ENCODE results near the gene TXNRD3.

The TXNRD3 gene

GRCh38 chr3:126691765-126692164 lies 36.8 kb upstream of the TXNRD3 start:
- DNase-seq (no peak), ATAC-seq (ENCODE audit: insufficient read depth, low read depth) (no peak)
- H3K79me2 ChIP-seq (ENCODE audit: insufficient read depth, low read length): no peaks in the 10 kb centered on the region
- no peak overlapping the region for H3K4me2 ChIP-seq (ENCODE audit: insufficient read depth, low read length)
- H3K9ac ChIP-seq (ENCODE audit: low read depth, low read length): no peak overlapping the region
- H3K4me1 ChIP-seq (ENCODE audit: insufficient read depth, low read length): no peaks in the 10 kb centered on the region
- no peak overlapping the region for H3K4me3 ChIP-seq (ENCODE audit: low read depth in 1 of 2, low read length in 2 of 2)
- no peaks in the 10 kb centered on the region for H4K20me1 ChIP-seq (ENCODE audit: insufficient read depth, low read length)
- TF ChIP-seq EZH2 (IDR thresholded peaks at IDR 0.05; ENCODE audit: borderline replicate concordance, low read depth, low read length, severe bottlenecking) (no peak), CTCF (IDR thresholded peaks at IDR 0.05; ENCODE audit: borderline replicate concordance, extremely low read depth, low read length, poor library complexity, severe bottlenecking) (no peak)
- no peaks in the 10 kb centered on the region for H3K36me3 ChIP-seq (ENCODE audit: insufficient read depth, low read length)
- H2AFZ ChIP-seq (ENCODE audit: low read depth, low read length): no peak overlapping the region
- no peak overlapping the region for H3K27ac ChIP-seq (ENCODE audit: low read length)
- H3K27me3 ChIP-seq (ENCODE audit: insufficient read depth, low read length, poor library complexity): no peaks in the 10 kb centered on the region
- no peaks in the 10 kb centered on the region for H3K9me3 ChIP-seq (ENCODE audit: insufficient read depth, low read length, severe bottlenecking)

GRCh38 chr3:126685493-126685892 lies 30.6 kb upstream of the TXNRD3 start:
- Histone ChIP-seq H3K27me3 (ENCODE audit: insufficient read depth, low read length, poor library complexity) (no peaks in the 10 kb centered on the region), H3K27ac (ENCODE audit: low read length) (no peak overlapping the region), H3K9ac (ENCODE audit: low read depth, low read length) (no peak overlapping the region), H3K79me2 (ENCODE audit: insufficient read depth, low read length) (no peaks in the 10 kb centered on the region), H2AFZ (ENCODE audit: low read depth, low read length) (no peak overlapping the region), H4K20me1 (ENCODE audit: insufficient read depth, low read length) (no peaks in the 10 kb centered on the region), H3K4me2 (ENCODE audit: insufficient read depth, low read length) (no peak overlapping the region), H3K36me3 (ENCODE audit: insufficient read depth, low read length) (no peaks in the 10 kb centered on the region), H3K4me3 (ENCODE audit: low read depth in 1 of 2, low read length in 2 of 2) (no peak overlapping the region), H3K9me3 (ENCODE audit: insufficient read depth, low read length, severe bottlenecking) (no peaks in the 10 kb centered on the region), H3K4me1 (ENCODE audit: insufficient read depth, low read length) (no peaks in the 10 kb centered on the region)
- DNase-seq (no peak), ATAC-seq (ENCODE audit: insufficient read depth, low read depth) (no peak)
- TF ChIP-seq EZH2 (IDR thresholded peaks at IDR 0.05; ENCODE audit: borderline replicate concordance, low read depth, low read length, severe bottlenecking): no peak
- no peak for TF ChIP-seq CTCF (IDR thresholded peaks at IDR 0.05; ENCODE audit: borderline replicate concordance, extremely low read depth, low read length, poor library complexity, severe bottlenecking)

GRCh38 chr3:126685021-126685420 lies 30.1 kb upstream of the TXNRD3 start:
- no peaks in the 10 kb centered on the region for H4K20me1 ChIP-seq (ENCODE audit: insufficient read depth, low read length)
- no peak overlapping the region for H3K4me3 ChIP-seq (ENCODE audit: low read depth in 1 of 2, low read length in 2 of 2)
- H3K79me2 ChIP-seq (ENCODE audit: insufficient read depth, low read length): no peaks in the 10 kb centered on the region
- no peak for TF ChIP-seq CTCF (IDR thresholded peaks at IDR 0.05; ENCODE audit: borderline replicate concordance, extremely low read depth, low read length, poor library complexity, severe bottlenecking)
- TF ChIP-seq EZH2 (IDR thresholded peaks at IDR 0.05; ENCODE audit: borderline replicate concordance, low read depth, low read length, severe bottlenecking): no peak
- no peaks in the 10 kb centered on the region for H3K4me1 ChIP-seq (ENCODE audit: insufficient read depth, low read length)
- H3K4me2 ChIP-seq (ENCODE audit: insufficient read depth, low read length): no peak overlapping the region
- no peak overlapping the region for H3K27ac ChIP-seq (ENCODE audit: low read length)
- H3K27me3 ChIP-seq (ENCODE audit: insufficient read depth, low read length, poor library complexity): no peaks in the 10 kb centered on the region
- DNase-seq (no peak), ATAC-seq (ENCODE audit: insufficient read depth, low read depth) (no peak)
- no peaks in the 10 kb centered on the region for H3K9me3 ChIP-seq (ENCODE audit: insufficient read depth, low read length, severe bottlenecking)
- no peak overlapping the region for H2AFZ ChIP-seq (ENCODE audit: low read depth, low read length)
- H3K9ac ChIP-seq (ENCODE audit: low read depth, low read length): no peak overlapping the region
- H3K36me3 ChIP-seq (ENCODE audit: insufficient read depth, low read length): no peaks in the 10 kb centered on the region

GRCh38 chr3:126684218-126684751 lies 29.4 kb upstream of the TXNRD3 start:
- Histone ChIP-seq H3K4me1 (ENCODE audit: insufficient read depth, low read length) (peaks cover 2% of the 10 kb centered on the region), H3K4me2 (ENCODE audit: insufficient read depth, low read length) (no peak overlapping the region), H3K79me2 (ENCODE audit: insufficient read depth, low read length) (no peaks in the 10 kb centered on the region), H3K4me3 (ENCODE audit: low read depth in 1 of 2, low read length in 2 of 2) (no peak overlapping the region), H3K9ac (ENCODE audit: low read depth, low read length) (no peak overlapping the region), H4K20me1 (ENCODE audit: insufficient read depth, low read length) (no peaks in the 10 kb centered on the region), H3K36me3 (ENCODE audit: insufficient read depth, low read length) (no peaks in the 10 kb centered on the region), H3K27ac (ENCODE audit: low read length) (no peak overlapping the region), H2AFZ (ENCODE audit: low read depth, low read length) (no peak overlapping the region), H3K27me3 (ENCODE audit: insufficient read depth, low read length, poor library complexity) (no peaks in the 10 kb centered on the region), H3K9me3 (ENCODE audit: insufficient read depth, low read length, severe bottlenecking) (no peaks in the 10 kb centered on the region)
- ATAC-seq (ENCODE audit: insufficient read depth, low read depth) (no peak), DNase-seq (no peak)
- no peak for TF ChIP-seq CTCF (IDR thresholded peaks at IDR 0.05; ENCODE audit: borderline replicate concordance, extremely low read depth, low read length, poor library complexity, severe bottlenecking)
- TF ChIP-seq EZH2 (IDR thresholded peaks at IDR 0.05; ENCODE audit: borderline replicate concordance, low read depth, low read length, severe bottlenecking): no peak
